Neural progenitor cell (in vitro differentiated cells): ENCODE measurements around the gene UBE3A.

ENCODE experiments used
- EZH2 ChIP-seq: fragments of 200-600 bp; sonication (generic); IDR thresholded peaks from 2 replicates; pipeline ENCODE4 v1.6.1; 2017; ENCODE audit warnings: antibody characterized with exemption, mild to moderate bottlenecking, moderate library complexity
- TF ChIP-seq, protein P1 (sequence below): fragments of 200-600 bp; sonication (generic); IDR thresholded peaks from 2 replicates; pipeline ENCODE4 v1.5.1; 2017; ENCODE audit warnings: antibody characterized with exemption, mild to moderate bottlenecking

DNA sequence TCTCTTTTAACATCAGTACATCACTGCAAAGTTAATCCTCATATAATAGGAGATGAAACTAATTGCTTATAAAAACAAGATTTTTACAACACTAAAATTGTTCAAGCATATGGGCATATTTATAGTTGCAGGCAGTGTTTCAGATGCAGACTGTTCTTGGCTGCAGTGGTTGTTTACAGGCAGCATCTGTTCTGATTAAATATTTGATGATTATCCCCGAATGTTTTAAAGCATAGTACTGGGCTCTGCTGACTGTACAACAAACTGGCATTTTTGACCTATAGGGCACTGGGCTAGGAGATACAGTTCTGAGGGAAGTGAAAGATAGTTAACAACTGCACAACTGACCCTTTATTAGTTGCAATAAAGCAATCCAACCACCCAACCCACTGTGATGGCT, 113.6 kb downstream of the UBE3A start:
- TF ChIP-seq, protein P1, sequence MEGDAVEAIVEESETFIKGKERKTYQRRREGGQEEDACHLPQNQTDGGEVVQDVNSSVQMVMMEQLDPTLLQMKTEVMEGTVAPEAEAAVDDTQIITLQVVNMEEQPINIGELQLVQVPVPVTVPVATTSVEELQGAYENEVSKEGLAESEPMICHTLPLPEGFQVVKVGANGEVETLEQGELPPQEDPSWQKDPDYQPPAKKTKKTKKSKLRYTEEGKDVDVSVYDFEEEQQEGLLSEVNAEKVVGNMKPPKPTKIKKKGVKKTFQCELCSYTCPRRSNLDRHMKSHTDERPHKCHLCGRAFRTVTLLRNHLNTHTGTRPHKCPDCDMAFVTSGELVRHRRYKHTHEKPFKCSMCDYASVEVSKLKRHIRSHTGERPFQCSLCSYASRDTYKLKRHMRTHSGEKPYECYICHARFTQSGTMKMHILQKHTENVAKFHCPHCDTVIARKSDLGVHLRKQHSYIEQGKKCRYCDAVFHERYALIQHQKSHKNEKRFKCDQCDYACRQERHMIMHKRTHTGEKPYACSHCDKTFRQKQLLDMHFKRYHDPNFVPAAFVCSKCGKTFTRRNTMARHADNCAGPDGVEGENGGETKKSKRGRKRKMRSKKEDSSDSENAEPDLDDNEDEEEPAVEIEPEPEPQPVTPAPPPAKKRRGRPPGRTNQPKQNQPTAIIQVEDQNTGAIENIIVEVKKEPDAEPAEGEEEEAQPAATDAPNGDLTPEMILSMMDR = no peak
- TF ChIP-seq EZH2 = no peak
